ES-I3 (cell line): ENCODE data around the gene VSX2.

Experiments used
- H3K36me3 ChIP-seq: 2 replicates; pipeline ENCODE4 v1.6.1; 2013; ENCODE audit warnings: mild to moderate bottlenecking, low read length, control low read depth, moderate library complexity; ENCODE audit not compliant: insufficient read depth
- H3K4me1 ChIP-seq: 2 replicates; pipeline ENCODE4 v1.6.1; 2013; ENCODE audit warnings: mild to moderate bottlenecking, control low read depth, low read length; ENCODE audit not compliant: insufficient read depth
- H3K9ac ChIP-seq: 2 replicates; pipeline ENCODE4 v1.6.1; 2013; ENCODE audit warnings: low read depth, mild to moderate bottlenecking, low read length, moderate library complexity
- H3K9me3 ChIP-seq: 2 replicates; pipeline ENCODE4 v1.6.1; 2013; ENCODE audit warnings: mild to moderate bottlenecking, low read length, moderate library complexity; ENCODE audit not compliant: control insufficient read depth, insufficient read depth

The VSX2 gene

GRCh38 chr14:74213907-74214803 lies 25.1 kb upstream of the VSX2 start:
- no peaks in the 10 kb centered on the region for H3K9me3 ChIP-seq
- H3K4me1 ChIP-seq = no peaks in the 10 kb centered on the region; the same call in 1 of the 2 replicates
- H3K36me3 ChIP-seq = no peaks in the 10 kb centered on the region
- no peak overlapping the region for H3K9ac ChIP-seq

GRCh38 chr14:74216671-74217070 lies 22.6 kb upstream of the VSX2 start:
- no peaks in the 10 kb centered on the region for H3K9me3 ChIP-seq
- H3K4me1 ChIP-seq = no peaks in the 10 kb centered on the region; the same call in 1 of the 2 replicates
- no peaks in the 10 kb centered on the region for H3K36me3 ChIP-seq
- no peak overlapping the region for H3K9ac ChIP-seq

GRCh38 chr14:74217672-74218448 lies 21.4 kb upstream of the VSX2 start:
- Histone ChIP-seq H3K9ac (peak overlapping the region; percentile 12; the same call in 1 of the 2 replicates), H3K9me3 (no peaks in the 10 kb centered on the region), H3K4me1 (peaks cover 3% of the 10 kb centered on the region; the same call in 1 of the 2 replicates), H3K36me3 (no peaks in the 10 kb centered on the region)

GRCh38 chr14:74218462-74218861 lies 20.8 kb upstream of the VSX2 start:
- H3K36me3 ChIP-seq = no peaks in the 10 kb centered on the region
- no peaks in the 10 kb centered on the region for H3K9me3 ChIP-seq
- H3K9ac ChIP-seq = no peak overlapping the region
- H3K4me1 ChIP-seq = peaks cover 3% of the 10 kb centered on the region; the same call in 1 of the 2 replicates

- H3K36me3 ChIP-seq = no peaks in the 10 kb centered on the region
- H3K9ac ChIP-seq = no peak overlapping the region
- H3K9me3 ChIP-seq = no peaks in the 10 kb centered on the region
- H3K4me1 ChIP-seq = peaks cover 3% of the 10 kb centered on the region; the same call in 1 of the 2 replicates
Observed at GRCh38 chr14:74219277-74220205, 19.7 kb upstream of the VSX2 start.

- Histone ChIP-seq H3K9me3 (no peaks in the 10 kb centered on the region), H3K36me3 (no peaks in the 10 kb centered on the region), H3K4me1 (peaks cover 3% of the 10 kb centered on the region; the same call in 1 of the 2 replicates)
Observed at GRCh38 chr14:74220991-74221390, 18.3 kb upstream of the VSX2 start.

GRCh38 chr14:74221741-74222140 lies 17.5 kb upstream of the VSX2 start:
- Histone ChIP-seq H3K4me1 (peaks cover 3% of the 10 kb centered on the region; the same call in 1 of the 2 replicates), H3K9me3 (no peaks in the 10 kb centered on the region), H3K36me3 (no peaks in the 10 kb centered on the region), H3K9ac (no peak overlapping the region)

More at GRCh38 chr14:74220991-74221390, 18.3 kb upstream of the VSX2 start:
- H3K9ac ChIP-seq = no peak overlapping the region

- Histone ChIP-seq H3K9ac (no peak overlapping the region), H3K9me3 (no peaks in the 10 kb centered on the region), H3K36me3 (no peaks in the 10 kb centered on the region), H3K4me1 (0 out of 2 replicates have a peak, but pooled peaks cover 3% of the 10 kb centered on the region)
Observed at GRCh38 chr14:74223016-74223415, 16.2 kb upstream of the VSX2 start.

- no peaks in the 10 kb centered on the region for H3K9me3 ChIP-seq
- H3K9ac ChIP-seq = no peak overlapping the region
- no peaks in the 10 kb centered on the region for H3K36me3 ChIP-seq
- H3K4me1 ChIP-seq = no peaks in the 10 kb centered on the region
Observed at GRCh38 chr14:74231784-74232183, 7.5 kb upstream of the VSX2 start.

GRCh38 chr14:74235017-74235416 lies 4.2 kb upstream of the VSX2 start:
- H3K36me3 ChIP-seq = no peaks in the 10 kb centered on the region
- H3K9me3 ChIP-seq = no peaks in the 10 kb centered on the region
- H3K4me1 ChIP-seq = no peaks in the 10 kb centered on the region; the same call in 1 of the 2 replicates
- no peak overlapping the region for H3K9ac ChIP-seq

GRCh38 chr14:74237441-74237840 lies 1.8 kb upstream of the VSX2 start:
- H3K4me1 ChIP-seq = peaks cover 2% of the 10 kb centered on the region; the same call in 1 of the 2 replicates
- no peak overlapping the region for H3K9ac ChIP-seq
- H3K36me3 ChIP-seq = no peaks in the 10 kb centered on the region
- H3K9me3 ChIP-seq = no peaks in the 10 kb centered on the region

GRCh38 chr14:74239848-74240793 lies 872 bp downstream of the VSX2 start:
- Histone ChIP-seq H3K9ac (peak overlapping the region; percentile 31; the same call in 1 of the 2 replicates), H3K4me1 (peaks cover 13% of the 10 kb centered on the region), H3K36me3 (no peaks in the 10 kb centered on the region), H3K9me3 (no peaks in the 10 kb centered on the region)
